Measurements from ENCODE around the gene C1orf116.

Gene C1orf116

DNA sequence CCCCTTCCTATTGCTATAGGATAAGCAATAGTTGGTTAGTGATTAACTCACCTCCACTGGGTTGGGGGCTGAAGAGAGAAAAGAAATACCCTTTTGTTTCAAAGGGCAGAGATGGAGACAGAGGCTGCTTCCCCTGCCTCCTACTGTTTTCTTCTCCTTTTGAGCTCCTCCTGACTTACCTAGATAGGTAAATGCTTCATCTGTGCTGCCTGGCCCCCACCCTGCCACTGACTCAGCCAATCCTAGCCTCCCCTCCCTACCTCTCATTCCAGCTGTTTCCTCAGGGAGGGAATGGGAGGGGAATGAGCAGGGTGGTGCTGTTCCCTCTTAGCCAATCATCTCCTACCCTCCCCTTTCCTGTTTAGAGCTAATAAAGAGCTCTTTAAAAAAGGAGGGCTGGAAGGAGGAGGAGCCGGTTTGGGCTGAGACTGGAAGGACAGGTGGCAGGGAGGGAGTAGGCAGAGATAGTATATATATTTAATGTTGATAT lies at the start of gene C1orf116:
Gene C1orf116, minus strand, starts transcription at position 229 of the 490 bp plus-strand sequence. CDS start 5,158 bp downstream, outside the sequence.
- DNase-seq = peak; percentile 85

DNA sequence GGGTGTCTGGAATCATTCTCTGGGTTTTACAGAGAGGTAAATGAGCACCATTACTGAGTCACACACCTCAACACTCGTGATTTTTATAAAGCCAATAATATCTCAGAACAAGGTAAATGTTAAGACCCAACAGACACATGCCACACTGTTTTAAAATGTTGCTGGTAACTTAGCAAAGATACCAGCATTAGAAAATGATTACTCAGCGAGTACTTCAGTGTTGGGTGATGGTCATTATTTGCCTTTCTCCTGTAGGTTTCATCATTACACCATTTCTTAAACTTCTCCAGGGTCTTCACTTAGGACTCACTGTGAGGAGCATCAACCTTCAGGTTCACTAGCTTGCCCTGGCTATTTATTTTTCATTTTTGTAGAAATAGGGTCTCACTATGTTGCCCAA lies 49.2 kb upstream of the C1orf116 start:
- no peak for DNase-seq

DNA sequence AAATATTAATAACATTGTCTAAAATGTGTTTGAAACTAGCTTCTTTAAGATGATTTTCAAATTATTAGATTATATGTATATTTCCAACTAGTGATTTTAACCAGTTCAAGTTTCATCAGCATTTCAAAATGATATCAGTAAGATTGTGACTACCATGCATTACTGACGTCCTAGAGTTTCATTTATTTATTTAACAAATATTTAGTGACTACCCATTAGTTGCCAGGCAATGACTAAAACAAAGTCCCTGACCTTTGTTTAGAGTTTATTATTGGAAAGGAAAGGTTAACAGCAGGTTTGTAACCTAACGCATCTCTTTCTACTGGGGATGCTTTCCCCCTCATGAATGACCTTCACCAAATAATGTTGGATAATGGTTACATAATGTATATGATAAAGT lies 48.5 kb upstream of the C1orf116 start:
- DNase-seq = no peak

DNA sequence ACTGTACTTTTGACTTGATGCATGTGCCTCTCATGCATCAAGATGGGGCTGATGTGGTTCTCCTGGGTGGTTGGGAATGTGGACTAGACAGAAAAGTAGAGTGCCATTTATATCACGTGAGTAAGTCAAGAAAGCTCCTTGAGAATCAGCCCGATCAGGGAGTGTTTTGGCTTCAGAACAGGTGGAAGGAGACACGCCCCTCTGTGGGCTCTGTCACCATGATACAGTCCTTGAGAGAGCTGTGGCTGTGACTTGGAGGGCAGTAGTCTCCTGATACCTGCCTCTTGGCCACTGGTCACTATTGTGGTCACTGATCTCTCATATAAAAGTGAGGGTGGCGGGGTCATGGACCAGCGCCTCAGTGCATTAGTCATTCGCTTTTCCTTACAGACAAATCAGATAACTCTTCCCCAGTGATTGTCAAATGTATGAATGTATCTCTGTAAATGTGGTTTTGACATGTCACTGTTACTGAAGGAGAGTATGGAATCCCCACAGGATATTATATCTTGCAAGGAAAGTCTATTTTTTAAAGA lies 47.2 kb upstream of the C1orf116 start:
- no peak for DNase-seq

DNA sequence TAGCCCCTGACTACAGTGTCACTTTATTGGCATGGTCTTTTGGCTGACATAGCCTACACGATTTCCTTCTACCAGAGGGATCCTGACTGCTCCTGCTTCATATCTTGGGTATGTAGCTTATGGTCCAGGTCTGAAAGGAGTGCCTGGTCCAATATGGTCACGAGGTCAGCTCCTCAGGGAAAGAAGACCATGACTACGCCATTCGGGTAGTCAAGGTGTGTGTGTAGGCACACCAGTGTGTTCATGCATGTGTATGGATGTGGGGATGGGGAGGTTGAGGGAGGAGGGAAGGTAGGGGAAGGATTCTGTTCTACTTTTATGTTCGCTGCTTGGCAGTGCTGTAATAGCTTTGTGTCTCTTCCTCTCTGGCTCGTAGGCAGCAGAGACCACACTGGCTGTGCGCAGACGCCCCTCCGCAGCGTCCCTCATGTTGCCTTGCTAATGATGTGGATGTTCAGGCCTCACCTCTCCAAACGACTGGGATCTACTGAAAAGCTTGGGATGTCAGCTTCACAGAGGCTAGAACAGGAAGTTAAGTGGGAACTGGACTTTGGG lies 46.1 kb upstream of the C1orf116 start:
- DNase-seq = no peak

DNA sequence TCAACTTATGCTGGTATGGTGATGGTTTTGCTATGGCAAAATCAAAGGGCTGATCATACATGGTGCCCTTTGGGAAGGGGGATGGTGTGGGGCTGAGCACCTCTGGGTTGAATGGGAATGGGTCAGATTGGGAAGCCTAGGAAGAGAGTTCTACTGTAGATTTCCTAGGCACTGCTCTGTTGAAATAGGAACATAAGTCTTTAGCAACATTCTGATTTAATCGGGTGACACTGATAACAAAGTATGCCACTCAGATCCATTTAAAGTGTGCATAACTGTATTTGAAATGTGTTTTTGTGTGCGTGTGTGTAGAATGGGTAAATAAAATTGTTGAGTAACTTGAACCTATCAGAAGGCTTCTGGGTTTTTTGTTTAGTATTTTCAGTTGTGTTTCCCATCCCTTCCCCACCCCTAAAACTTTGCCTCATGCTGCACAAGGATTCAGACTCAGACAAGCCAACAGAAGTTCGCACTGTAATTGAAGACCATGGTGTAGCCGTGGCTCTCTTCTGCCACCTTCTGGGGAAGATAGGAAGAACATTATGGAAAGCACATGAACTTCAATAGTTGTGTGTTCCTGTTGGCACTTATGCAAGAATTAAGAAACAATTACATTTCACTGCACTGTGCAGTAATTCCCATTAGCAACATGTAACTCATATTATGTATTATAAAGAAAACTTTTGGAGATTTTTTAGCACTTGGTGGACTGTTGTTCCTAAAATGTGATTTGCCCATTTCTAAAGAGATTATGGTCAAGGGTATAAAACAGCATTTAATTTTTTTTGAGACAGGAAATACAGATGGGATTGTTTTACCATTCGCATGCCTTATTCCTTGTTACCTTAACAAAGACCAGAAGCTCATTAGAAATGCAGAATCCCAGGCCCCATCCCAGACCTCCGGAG lies 45.2 kb upstream of the C1orf116 start:
- DNase-seq = peak; percentile 82

DNA sequence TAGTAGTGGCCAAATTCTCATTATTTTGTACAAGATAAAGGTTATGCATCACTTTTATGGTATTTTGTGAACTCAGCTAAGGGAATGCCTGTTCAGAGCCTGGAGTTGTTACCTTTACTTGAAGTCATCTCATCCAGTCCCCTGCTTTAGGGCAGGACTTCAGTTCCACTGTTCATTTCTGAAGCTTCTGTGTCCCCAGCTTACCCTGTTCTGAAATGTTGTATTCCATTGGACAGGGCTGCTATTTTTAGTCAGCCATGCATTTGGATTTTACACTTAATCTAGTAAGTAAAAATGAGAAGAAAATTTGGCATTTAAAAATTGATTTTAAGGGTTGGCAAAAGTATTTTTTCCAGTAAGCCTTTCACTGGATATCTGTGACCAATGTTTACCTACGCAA lies 44.5 kb upstream of the C1orf116 start:
- no peak for DNase-seq

DNA sequence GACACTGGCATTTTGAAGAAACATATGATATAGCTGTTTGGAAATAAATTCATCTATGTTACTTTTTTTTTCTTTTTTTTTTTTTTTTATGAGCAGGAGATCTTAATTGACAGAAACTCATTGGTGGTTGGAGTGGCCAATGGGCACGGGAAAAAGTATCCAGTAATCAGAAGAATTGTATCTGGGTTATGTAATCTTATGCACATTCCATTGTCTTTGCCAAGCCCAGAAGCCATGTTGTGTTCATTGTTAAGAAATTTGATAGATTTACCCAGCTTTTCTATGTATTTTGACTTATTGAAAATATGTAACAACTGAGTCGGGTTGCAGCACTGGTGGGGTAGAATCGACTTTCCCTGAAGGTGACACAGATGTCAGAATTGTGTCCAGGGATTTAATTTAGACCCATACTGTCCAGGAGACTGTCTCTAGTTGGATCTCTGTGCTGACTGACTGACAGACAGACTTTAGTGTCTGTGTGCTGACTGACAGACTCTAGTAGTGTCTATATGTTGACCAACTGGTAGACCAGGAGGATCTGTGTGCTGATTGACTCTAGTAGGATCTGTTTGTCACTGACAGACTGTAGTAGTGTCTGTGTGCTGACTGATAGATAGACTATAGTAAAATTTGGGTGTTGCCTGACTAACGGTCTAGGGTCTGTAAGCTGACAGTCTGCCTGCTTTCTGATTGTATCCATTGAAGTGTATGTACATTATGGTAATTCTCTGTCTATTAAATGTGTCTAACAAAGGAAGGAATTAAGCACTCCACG lies 43.8 kb upstream of the C1orf116 start:
- no peak for DNase-seq

DNA sequence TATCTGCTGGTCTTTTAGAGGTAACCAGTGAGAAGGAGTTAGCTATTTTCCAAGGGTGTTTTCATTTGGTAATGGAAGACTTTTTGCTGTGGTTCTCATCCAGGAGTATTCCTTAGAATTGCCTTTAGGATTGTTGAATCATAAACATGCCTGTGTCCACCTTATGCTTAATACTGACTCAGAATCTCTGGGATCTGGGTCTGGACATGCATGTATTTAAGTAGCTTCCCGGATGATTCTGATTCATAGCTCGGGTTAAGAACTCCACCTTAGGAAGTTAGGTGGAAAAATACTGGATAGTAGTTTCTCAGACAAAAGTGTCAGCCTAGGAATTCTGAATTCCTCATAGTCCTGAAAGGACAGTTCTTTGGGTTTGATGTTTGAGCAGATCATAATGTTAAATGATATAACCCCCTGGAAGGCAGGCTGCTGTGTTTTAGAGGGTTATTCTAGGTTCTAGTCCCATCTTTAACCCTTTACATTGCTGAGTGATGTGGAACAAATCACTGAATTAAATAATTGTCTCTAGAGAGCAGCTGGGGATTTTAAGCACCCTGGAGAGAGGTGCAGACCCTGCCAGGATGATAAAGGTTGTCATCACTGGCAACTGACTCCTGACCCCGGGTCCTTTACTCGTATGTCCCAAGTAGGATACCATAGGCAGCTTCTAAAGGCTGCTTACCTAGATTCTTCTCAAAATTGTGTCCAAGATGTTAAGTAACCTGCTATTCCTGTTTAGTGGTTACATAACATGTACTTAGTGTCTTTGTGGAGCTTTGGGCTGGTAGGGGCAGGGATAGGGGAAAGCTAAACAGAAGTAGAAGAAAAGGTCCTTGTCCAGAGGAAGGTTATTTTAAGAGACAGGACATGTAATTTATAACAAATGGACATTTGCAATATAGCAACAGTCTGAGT lies 41.6 kb upstream of the C1orf116 start:
- no peak for DNase-seq

DNA sequence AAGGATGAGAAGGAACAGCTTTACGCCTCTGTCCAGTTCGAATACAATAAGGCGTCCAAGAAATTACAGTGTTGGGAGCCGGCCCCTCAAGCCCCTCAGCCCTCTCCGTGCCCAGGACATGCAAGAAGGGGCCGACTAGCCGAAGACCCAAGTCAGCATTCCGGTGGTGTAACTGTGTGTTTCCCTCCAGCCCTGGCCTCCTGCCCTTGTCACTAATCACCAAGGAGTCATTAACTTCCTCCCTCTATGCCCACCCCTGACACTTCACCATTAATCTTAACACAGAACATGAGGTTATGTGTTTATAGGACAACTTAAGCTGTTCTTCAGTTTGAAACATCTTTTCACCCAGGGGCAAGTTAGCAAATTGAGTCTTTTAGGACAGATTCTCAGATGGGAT lies 39.7 kb upstream of the C1orf116 start:
- no peak for DNase-seq

DNA sequence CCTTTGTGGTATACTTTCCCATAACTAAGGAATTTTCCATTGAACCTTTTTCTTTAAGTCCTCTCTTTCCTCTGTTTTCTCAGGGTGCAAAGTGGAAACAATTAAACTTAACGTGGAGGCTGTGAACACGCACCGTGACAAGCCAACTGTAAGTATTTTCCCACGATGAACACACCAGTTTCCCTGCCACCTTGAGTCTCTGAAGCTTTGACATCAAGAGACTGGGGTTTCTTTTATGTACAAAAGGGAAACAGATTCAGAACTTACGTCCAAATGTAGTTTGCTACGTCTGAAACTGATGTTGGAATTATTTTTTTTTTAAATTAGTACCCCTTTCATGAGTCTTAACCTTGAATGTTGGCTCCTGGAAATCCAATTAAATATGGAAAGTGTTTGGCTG lies 38.9 kb upstream of the C1orf116 start:
- no peak for DNase-seq

DNA sequence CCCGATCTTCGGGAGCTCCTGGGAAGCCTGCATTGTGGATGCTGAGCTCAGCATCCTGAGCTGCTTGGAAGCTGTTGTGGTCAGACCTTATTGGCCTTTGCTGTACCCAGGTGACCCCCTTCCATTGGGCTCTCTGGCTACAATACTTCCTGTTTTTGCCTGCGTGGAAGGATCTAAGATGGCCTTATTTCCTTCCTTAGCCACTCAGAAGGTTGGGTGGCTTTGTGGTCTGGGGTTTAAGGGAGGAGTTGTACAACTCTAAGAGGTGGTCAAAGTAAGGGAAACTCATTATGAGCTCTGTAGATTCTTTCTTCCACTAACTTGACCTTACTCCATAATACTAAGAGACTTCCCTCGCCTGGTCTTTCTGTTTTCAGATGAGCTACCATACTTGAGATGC lies 38.3 kb upstream of the C1orf116 start:
- no peak for DNase-seq

DNA sequence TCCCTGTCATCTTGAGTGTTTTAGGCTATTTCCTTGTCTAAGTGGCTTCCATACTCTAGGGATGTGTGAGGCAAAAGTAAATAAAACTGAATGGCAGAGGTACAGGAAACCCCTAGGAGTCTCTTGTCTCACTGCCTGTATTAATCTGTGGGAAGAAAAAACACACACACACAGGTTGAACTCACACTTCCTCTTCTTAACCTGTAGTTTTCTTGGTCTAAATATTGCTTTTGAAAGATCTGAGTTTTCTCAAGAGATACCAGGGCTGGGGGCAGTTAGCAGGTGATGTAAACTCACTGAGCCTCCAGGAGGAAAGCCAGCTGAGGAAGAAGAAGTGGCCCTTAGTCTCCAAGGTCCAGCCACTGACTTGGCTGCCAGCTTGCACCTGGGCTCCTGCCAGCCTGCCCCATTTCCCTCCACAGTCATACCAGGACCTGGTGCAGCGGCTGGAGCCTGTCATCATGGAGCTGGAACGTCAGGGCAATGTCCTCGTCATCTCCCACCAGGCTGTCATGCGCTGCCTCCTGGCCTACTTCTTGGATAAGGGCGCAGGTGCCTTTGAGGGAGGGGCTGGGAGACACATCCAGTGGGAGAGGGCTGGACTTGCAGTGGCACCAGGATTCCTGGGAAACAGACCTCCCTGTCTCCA lies 37.4 kb upstream of the C1orf116 start:
- DNase-seq = no peak

DNA sequence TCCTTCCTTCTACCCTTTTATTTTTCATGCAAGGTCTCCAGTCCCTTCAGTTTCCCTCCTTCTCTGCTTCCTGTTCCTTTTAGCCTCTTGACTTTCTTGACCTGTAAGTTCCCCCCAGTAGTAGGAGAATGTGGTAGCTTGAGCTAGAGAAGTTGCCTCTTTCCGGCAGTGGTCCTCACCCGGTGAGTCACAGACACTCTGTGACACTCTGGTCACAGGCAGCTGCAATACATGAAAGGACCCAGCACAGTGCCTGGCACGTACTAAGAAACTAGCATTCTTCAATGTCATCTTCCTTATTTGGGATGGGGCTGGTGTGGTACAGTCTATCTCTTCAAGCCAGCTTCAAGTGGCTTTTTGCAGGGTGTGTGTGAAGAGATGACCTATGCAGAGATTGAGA lies 36.5 kb upstream of the C1orf116 start:
- DNase-seq = no peak

DNA sequence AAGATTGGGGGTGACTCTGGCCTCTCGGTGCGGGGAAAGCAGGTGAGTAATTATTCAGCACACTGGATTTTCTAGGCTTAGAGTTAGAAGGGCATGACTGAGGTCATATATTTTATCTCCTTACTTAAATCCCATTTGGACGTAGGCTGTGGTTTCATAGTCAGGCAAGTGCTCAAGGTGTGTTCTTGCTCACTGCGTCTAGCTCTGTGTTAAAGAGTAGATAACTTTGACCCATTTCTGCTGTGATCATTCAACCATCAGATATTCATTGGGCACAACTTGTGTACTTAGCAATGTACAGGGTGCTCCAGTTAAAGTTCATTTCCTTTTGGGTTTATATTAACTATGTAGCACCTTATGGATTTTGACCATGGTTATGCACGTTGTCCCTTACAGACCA lies 35.1 kb upstream of the C1orf116 start:
- no peak for DNase-seq

DNA sequence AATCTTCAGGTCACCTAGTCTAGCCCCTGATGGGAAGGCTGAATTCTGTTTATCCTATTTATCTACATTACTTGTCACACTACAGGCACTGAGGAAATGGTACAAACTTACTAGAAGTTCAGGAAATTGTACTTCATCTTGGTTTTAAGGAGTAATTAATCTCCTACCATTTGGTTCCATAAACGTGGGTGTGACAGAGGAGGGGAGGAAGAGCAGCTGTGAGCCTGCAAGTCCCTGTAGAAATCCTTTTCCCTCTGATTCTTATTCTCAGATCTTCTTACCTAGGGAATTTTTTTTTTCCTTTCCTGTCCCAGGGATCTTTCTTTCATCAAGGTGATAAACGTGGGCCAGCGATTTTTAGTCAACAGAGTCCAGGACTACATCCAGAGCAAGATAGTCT lies 34.6 kb upstream of the C1orf116 start:
- DNase-seq = no peak

DNA sequence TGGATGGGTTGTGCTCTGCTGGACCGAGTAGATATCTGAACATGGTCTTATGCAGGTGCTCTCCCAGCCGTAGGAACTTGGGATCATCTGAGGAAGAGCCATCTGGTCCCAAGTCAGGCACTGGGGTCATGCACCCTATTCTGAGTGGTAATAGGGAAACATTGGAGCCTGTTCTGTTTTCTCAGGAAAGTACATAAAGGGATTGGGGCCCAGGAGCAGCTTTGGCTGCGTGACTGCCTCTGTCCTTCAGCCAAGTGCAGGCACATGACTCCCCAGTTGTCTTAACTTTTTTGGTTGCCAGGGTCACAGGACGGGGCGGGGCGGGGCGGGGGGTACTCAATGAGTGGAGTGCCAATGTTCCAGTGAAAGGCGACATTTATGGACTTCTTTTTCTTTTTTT lies 32.0 kb upstream of the C1orf116 start:
- DNase-seq = no peak

DNA sequence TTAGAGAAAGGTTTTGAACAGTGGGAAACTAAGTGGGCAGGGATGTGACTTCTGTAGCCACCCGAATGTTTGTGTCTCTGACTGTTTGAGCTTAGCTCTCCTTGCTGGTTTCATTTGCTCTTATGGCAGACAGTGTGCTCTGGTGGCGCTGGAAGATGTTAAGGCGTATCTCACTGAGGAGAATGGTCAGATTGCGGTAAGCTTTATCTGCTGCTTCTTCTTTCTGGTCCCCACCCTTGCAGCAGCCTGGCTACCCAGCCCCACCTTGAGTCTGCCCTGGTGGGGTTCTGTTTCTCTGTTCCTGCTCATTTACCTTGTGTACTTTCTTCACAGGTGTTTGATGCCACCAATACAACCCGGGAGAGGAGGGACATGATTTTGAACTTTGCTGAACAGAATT lies 30.5 kb upstream of the C1orf116 start:
- DNase-seq = no peak

DNA sequence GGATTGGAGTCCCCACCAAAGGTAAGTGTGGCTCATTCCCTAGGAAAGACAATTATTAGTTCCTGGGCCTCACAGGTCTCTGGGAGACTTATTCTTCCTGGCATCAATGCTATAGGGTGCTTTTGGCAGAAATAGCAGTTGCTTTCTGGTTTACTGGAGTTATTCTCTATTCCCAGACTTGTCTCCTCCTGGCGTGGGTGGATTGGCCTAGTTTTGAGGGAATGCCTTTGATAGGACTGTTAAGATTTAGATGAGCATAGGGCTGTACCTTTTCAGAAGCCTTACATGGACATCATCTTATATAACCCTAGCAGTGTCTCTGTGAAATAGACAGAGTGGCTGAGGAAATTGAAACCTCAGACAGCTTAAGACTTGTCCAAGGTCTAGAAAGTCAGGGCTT lies 29.5 kb upstream of the C1orf116 start:
- DNase-seq = no peak

DNA sequence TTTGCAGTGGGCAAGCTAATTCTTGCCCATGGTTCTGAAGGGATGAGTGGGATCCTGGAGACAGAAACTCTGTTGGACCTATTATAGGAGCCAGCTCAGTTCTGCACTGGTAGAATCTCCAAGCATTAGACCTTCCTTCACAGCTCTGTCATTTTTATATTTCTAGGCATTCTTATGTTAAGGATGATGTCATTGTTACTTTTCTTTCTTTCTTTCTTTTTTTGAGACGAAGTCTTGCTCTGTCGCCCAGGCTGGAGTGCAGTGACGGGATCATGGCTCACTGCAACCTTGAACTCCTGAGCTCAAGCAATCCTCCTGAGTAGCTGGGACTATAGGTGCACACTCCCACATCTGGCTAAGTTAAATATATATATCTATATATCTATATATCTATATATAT lies 28.0 kb upstream of the C1orf116 start:
- DNase-seq = no peak

DNA sequence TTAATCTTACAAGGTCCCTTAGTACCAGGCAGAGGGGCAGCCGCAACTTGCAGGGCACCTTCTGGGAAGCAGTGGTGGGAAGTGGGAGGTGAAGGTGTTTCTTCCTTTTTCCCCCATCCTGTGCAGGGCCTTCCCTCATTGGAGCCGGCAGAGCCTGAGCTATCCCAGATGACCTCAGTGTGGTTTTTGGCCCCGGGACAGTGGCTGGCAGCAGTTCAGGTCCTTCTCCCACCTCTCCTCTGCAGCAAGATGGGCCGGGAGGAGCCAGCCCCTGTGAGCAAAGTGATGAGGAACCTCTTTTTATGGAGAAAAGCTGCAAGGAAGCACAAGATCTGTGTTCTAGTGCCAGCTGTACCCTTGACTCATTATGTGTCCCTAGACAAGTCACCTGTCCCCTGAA lies 27.3 kb upstream of the C1orf116 start:
- DNase-seq = no peak

All from NCI-H1436 (cell line).